GM12864 (cell line): ENCODE measurements around the gene APBB1.

ENCODE experiments used
- DNase-seq: peaks from one replicate; pipeline ENCODE4 v3.0.0-alpha.2; 2011; ENCODE audit warnings: low read depth
- H3K4me3 ChIP-seq: 2 replicates; pipeline ENCODE4 v1.5.1; 2011; ENCODE audit warnings: mild to moderate bottlenecking, low read depth, low read length, control low read depth
- TF ChIP-seq, protein P1 (sequence below): IDR thresholded peaks from 2 replicates; pipeline ENCODE4 v1.5.1; 2011; ENCODE audit warnings: low read depth, mild to moderate bottlenecking, moderate library complexity, low read length, control low read depth, inconsistent platforms; ENCODE audit errors: missing control alignments

Gene APBB1

DNA sequence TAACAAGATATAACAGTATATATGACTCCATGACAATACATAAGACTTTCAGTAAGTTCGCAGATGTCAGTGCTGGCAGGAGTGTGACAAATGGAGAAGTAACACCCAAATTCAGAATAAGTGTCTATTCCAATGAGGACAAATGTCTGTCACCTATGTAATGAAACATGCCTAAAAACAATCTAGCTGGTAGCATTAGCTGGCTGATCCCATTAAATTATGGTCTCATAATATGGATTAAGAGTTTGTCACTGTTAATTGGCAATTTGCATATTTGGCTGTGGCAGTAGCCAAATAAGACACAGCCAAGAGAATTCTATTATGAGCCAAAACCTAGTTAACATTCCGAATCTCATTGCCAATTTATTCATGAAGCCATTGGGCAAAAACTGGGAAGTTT lies 68.4 kb downstream of the APBB1 start:
- TF ChIP-seq, protein P1, sequence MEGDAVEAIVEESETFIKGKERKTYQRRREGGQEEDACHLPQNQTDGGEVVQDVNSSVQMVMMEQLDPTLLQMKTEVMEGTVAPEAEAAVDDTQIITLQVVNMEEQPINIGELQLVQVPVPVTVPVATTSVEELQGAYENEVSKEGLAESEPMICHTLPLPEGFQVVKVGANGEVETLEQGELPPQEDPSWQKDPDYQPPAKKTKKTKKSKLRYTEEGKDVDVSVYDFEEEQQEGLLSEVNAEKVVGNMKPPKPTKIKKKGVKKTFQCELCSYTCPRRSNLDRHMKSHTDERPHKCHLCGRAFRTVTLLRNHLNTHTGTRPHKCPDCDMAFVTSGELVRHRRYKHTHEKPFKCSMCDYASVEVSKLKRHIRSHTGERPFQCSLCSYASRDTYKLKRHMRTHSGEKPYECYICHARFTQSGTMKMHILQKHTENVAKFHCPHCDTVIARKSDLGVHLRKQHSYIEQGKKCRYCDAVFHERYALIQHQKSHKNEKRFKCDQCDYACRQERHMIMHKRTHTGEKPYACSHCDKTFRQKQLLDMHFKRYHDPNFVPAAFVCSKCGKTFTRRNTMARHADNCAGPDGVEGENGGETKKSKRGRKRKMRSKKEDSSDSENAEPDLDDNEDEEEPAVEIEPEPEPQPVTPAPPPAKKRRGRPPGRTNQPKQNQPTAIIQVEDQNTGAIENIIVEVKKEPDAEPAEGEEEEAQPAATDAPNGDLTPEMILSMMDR = no peak
- no peak overlapping the region for H3K4me3 ChIP-seq
- DNase-seq = no peak

DNA sequence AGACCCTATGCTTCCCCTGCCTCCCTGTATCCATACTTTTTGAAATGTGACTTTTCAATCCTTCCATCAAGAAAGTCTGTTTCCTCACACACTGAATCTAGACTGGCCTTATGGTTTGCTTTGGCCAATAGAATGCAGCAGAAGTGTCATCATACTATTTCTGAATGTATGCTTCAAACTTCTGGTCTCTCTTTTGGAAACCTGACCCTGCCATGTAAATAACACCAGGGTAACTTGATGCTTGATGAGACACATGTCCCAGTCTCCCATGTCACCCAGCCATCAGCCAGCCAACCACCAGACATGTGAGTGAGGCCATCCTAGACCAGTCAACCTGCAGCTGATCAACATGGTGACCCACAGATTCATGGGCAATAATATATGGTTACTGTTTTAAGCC lies 68.9 kb downstream of the APBB1 start:
- TF ChIP-seq, protein P1 = no peak
- DNase-seq = no peak
- H3K4me3 ChIP-seq = no peak overlapping the region

DNA sequence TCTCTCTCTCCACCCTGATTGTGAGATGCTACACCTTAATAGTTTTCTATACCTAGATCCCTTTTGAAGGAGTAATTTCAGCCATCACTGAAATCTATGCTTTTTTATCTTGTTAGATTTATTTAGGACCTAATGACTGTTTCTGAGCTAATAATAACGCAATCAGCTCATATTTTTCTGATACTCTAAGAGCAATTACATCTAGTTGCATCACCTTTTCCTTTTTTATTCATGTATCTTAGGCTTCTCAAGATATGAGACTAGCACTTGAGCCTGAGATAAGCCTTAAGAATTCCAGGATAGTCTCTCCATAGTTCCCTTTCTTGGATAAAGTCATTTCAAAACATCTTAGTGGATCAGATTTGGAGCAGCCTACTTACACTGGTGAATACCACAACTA lies 73.5 kb downstream of the APBB1 start:
- DNase-seq = no peak
- H3K4me3 ChIP-seq = no peak overlapping the region
- TF ChIP-seq, protein P1 = no peak
